HG02798 (cell line): ENCODE measurements around the gene OOEP.

Experiments used
- ATAC-seq: cut with Tn5 transposase; IDR thresholded peaks from one replicate; pipeline ENCODE4 v1.9.1; 2021; ENCODE audit warnings: mild to moderate bottlenecking; ENCODE audit not compliant: unreplicated experiment, poor library complexity

The OOEP gene

GRCh38 chr6:73367761-73368355, 1.8 kb downstream of the OOEP start:
- ATAC-seq: no peak

GRCh38 chr6:73364549-73364948, 5.1 kb downstream of the OOEP start:
- ATAC-seq: no peak

- no peak for ATAC-seq
Observed at GRCh38 chr6:73364121-73364520, 5.6 kb downstream of the OOEP start.

GRCh38 chr6:73363537-73363875, 6.2 kb downstream of the OOEP start:
- ATAC-seq: no peak

GRCh38 chr6:73362869-73363536, 6.7 kb downstream of the OOEP start:
- ATAC-seq: no peak

- no peak for ATAC-seq
Observed at GRCh38 chr6:73362358-73362757, 7.3 kb downstream of the OOEP start, which contains the start of gene KHDC3L. Gene KHDC3L, plus strand, starts transcription at chr6:73362658. Its CDS starts 72 bp downstream, at chr6:73362730.

GRCh38 chr6:73353636-73354593, 15.8 kb downstream of the OOEP start, which contains the start of gene DPPA5:
Gene DPPA5, minus strand, starts transcription at chr6:73354276. Its CDS starts 51 bp downstream, at chr6:73354225.
- ATAC-seq: no peak

GRCh38 chr6:73349311-73349710, 20.4 kb downstream of the OOEP start:
- no peak for ATAC-seq

- ATAC-seq: no peak
Observed at GRCh38 chr6:73348550-73349204, 21.0 kb downstream of the OOEP start.

- ATAC-seq: no peak
Observed at GRCh38 chr6:73343164-73343563, 26.5 kb downstream of the OOEP start.

- ATAC-seq: no peak
Observed at GRCh38 chr6:73342174-73342573, 27.5 kb downstream of the OOEP start.

GRCh38 chr6:73341335-73341734, 28.4 kb downstream of the OOEP start:
- ATAC-seq: no peak

GRCh38 chr6:73340048-73340447, 29.6 kb downstream of the OOEP start:
- ATAC-seq: no peak

GRCh38 chr6:73339340-73339739, 30.4 kb downstream of the OOEP start:
- no peak for ATAC-seq

GRCh38 chr6:73329201-73329600, 40.5 kb downstream of the OOEP start:
- ATAC-seq: peak; percentile 70

- no peak for ATAC-seq
Observed at GRCh38 chr6:73328790-73329189, 40.9 kb downstream of the OOEP start.

- ATAC-seq: no peak
Observed at GRCh38 chr6:73325656-73326055, 44.0 kb downstream of the OOEP start.

GRCh38 chr6:73323323-73323722, 46.4 kb downstream of the OOEP start:
- ATAC-seq: no peak
